GM12891 (cell line): ENCODE data around the gene ASTN2.

Experiments used
- DNase-seq: peaks from one replicate; pipeline ENCODE4 v3.0.0; 2011; ENCODE audit warnings: low spot score; ENCODE audit not compliant: insufficient read length
- FAIRE-seq: peaks from 2 replicates; lab custom pipeline; 2011; peaks lifted over from hg19 to GRCh38; lab: Jason Lieb, UNC
- PAX5 ChIP-seq: IDR thresholded peaks from 2 replicates; pipeline ENCODE4 v1.6.1; 2011; ENCODE audit warnings: low read length, moderate library complexity, mild to moderate bottlenecking; ENCODE audit not compliant: insufficient read depth, severe bottlenecking
- POLR2A ChIP-seq: IDR thresholded peaks from 2 replicates; pipeline ENCODE4 v1.6.1; 2011; ENCODE audit warnings: low read depth, low read length, control low read depth
- POLR2AphosphoS5 ChIP-seq: IDR thresholded peaks from 2 replicates; pipeline ENCODE4 v1.6.1; 2011; ENCODE audit warnings: low read depth, low read length, control low read depth
- POU2F2 ChIP-seq: IDR thresholded peaks from 2 replicates; pipeline ENCODE4 v1.6.1; 2011; ENCODE audit warnings: low read depth, mild to moderate bottlenecking, control low read depth, low read length, moderate library complexity
- SPI1 ChIP-seq: IDR thresholded peaks from 2 replicates; pipeline ENCODE4 v1.6.1; 2011; ENCODE audit warnings: low read depth, low read length, control low read depth
- TAF1 ChIP-seq: IDR thresholded peaks from 2 replicates; pipeline ENCODE4 v1.6.1; 2011; ENCODE audit warnings: low read depth, low read length, control low read depth

The ASTN2 gene

GRCh38 chr9:116750510-116750909 lies 664.3 kb downstream of the ASTN2 start:
- TF ChIP-seq POU2F2 (no peak), POLR2A (no peak), SPI1 (no peak), POLR2AphosphoS5 (no peak), TAF1 (no peak), PAX5 (no peak)
- FAIRE-seq, result no peak

GRCh38 chr9:116749772-116750171 lies 665.1 kb downstream of the ASTN2 start:
- FAIRE-seq (no peak), DNase-seq (no peak)
- TF ChIP-seq TAF1 (no peak), PAX5 (no peak), POLR2AphosphoS5 (no peak), POLR2A (no peak), POU2F2 (no peak), SPI1 (no peak)

More at GRCh38 chr9:116750510-116750909, 664.3 kb downstream of the ASTN2 start:
- DNase-seq, result no peak

- DNase-seq (no peak), FAIRE-seq (no peak)
- no peak for TF ChIP-seq POLR2AphosphoS5
- TF ChIP-seq SPI1, result no peak
- TF ChIP-seq TAF1, result no peak
- no peak for TF ChIP-seq POU2F2
These were observed 665.7 kb downstream of the ASTN2 start for GRCh38 chr9:116749176-116749575.

GRCh38 chr9:116741742-116742141 lies 673.1 kb downstream of the ASTN2 start:
- no peak for FAIRE-seq
- no peak for DNase-seq
- TF ChIP-seq POLR2AphosphoS5 (no peak), PAX5 (no peak), SPI1 (no peak), POU2F2 (no peak), POLR2A (no peak), TAF1 (no peak)

GRCh38 chr9:116741086-116741740 lies 673.6 kb downstream of the ASTN2 start:
- no peak for TF ChIP-seq PAX5
- TF ChIP-seq SPI1, result no peak
- no peak for TF ChIP-seq POLR2AphosphoS5
- no peak for TF ChIP-seq POLR2A
- TF ChIP-seq POU2F2, result no peak
- TF ChIP-seq TAF1, result no peak
- DNase-seq (no peak), FAIRE-seq (no peak)

GRCh38 chr9:116737152-116737546 lies 677.7 kb downstream of the ASTN2 start:
- FAIRE-seq (peak; percentile 50), DNase-seq (peak; percentile 74)
- TF ChIP-seq PAX5 (no peak), TAF1 (no peak), POLR2A (no peak), POU2F2 (no peak), SPI1 (no peak), POLR2AphosphoS5 (no peak)

GRCh38 chr9:116736399-116737151 lies 678.3 kb downstream of the ASTN2 start:
- no peak for TF ChIP-seq POLR2A
- no peak for TF ChIP-seq PAX5
- no peak for TF ChIP-seq TAF1
- TF ChIP-seq POLR2AphosphoS5, result no peak
- TF ChIP-seq POU2F2, result no peak
- no peak for TF ChIP-seq SPI1

GRCh38 chr9:116733010-116733641 lies 681.7 kb downstream of the ASTN2 start:
- FAIRE-seq, result no peak
- TF ChIP-seq SPI1 (0 out of 2 replicates have a peak, but pooled peaks have one; percentile 24), POU2F2 (no peak), PAX5 (no peak), TAF1 (no peak), POLR2A (no peak), POLR2AphosphoS5 (no peak)
- DNase-seq, result no peak

More at GRCh38 chr9:116736399-116737151, 678.3 kb downstream of the ASTN2 start:
- DNase-seq, result no peak
- no peak for FAIRE-seq

GRCh38 chr9:116726602-116727001 lies 688.3 kb downstream of the ASTN2 start:
- DNase-seq, result no peak
- FAIRE-seq, result no peak
- TF ChIP-seq SPI1 (no peak), PAX5 (no peak), POLR2A (no peak), POU2F2 (no peak), TAF1 (no peak), POLR2AphosphoS5 (no peak)
